HG03520 (cell line): Measurements from ENCODE around the gene UBE2I.
"Not testable (repeated sequence)": the region's sequence is repeated elsewhere in the genome, so short reads cannot be mapped to it uniquely, and the experiment has no call there.

Source experiments
- ATAC-seq: cut with Tn5 transposase; IDR thresholded peaks from one replicate; pipeline ENCODE4 v1.9.1; 2021; ENCODE audit warnings: mild to moderate bottlenecking, moderate library complexity; ENCODE audit not compliant: unreplicated experiment

UBE2I gene

DNA sequence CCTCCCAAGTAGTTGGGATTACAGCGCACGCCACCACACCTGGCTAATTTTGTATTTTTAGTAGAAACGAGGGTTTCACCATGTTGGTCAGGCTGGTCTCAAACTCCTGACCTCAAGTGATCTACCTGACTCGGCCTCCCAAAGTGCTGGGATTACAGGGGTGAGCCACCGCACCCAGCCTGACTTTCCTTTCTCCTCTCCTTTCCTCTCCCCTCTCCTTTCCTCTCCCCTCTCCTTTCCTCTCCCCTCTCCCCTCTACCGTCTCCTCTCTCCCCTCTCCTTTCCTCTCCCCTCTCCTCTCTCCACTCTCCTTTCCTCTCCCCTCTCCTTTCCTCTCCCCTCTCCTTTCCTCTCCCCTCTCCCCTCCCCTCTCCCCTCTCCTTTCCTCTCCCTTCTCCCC, 17.2 kb upstream of the UBE2I start:
- ATAC-seq: not testable (repeated sequence)

DNA sequence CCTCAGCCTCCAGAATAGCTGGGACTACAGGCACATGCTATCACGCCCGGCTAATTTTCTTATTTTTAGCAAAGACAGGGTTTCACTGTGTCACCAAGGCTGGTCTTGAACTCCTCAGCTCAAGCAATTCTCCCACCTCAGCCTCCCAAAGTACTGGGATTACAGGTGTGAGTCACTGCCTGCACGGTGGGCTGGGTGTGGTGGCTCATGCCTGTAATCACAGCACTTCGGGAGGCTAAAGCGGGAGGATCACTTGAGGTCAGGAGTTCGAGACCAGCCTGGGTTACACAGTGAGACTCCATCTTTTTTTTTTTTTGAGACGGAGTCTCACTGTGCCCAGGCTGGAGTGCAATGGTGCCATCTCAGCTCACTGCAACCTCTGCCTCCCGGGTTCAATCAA, 16.6 kb upstream of the UBE2I start:
- ATAC-seq: not testable (repeated sequence)

DNA sequence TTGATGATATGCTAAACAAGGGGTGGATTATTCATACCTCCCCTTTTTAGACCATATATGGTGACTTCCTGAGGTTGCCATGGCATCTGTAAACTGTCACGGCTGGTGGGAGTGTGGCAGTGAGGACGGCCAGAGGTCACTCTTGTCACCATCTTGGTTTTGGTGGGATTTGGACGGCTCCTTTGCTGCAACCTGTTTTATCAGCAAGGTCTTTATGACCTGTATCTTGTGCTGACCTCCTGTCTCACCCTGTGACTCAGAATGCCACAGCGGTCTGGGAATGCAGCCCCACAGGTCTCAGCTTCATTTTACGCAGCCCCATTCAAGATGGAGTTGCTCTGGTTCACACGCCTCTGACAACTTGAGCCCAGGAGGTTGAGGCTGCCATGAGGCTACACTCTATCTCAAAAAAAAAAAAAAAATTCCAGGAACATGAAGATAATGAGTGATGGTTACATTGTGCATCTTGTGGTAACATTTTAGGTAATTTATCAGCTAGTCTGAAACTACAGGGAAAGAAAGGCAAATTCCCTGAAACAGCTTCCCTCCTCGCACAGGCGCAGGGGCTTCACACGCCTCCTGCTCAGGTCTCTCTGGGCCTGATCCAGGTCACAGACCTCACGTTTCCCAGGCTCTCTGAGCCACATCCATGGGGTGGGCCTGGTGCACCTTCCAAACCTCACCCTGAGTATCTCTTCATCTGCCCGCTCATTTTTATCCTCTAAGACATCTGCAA, 15.3 kb upstream of the UBE2I start:
- no peak for ATAC-seq

DNA sequence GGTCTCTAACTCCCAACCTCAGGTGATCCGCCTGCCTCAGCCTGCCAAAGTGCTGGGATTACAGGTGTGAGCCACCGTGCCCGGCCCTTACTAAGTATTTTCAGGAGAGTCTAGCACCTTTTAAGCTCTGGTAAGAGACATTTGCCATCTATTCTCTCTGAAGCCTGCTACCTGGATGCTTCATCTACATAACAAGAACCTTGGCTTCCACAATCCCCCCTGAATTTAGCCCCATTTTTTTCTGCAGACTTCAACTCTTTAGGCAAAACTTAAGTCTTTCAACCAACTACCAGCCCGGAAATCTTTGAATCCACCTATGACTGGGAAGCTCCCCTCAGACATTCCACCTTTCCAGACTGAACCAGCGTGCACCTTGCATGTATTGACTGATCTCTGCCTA, 14.0 kb upstream of the UBE2I start:
- no peak for ATAC-seq

DNA sequence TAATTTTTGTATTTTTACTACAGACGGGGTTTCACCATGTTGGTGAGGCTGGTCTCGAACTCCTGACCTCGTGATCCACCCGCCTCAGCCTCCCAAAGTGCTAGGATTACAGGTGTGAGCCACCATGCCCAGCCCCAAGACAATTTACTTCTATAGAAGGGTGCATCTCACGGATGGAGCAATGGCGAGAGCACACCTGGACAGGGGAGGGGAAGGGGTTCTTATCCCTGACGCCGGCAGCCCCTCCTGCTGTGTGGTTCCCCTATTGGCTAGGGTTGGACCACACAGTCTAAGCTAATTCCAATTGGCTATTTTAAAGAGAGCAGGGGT, 12.8 kb upstream of the UBE2I start:
- not testable (repeated sequence) for ATAC-seq

DNA sequence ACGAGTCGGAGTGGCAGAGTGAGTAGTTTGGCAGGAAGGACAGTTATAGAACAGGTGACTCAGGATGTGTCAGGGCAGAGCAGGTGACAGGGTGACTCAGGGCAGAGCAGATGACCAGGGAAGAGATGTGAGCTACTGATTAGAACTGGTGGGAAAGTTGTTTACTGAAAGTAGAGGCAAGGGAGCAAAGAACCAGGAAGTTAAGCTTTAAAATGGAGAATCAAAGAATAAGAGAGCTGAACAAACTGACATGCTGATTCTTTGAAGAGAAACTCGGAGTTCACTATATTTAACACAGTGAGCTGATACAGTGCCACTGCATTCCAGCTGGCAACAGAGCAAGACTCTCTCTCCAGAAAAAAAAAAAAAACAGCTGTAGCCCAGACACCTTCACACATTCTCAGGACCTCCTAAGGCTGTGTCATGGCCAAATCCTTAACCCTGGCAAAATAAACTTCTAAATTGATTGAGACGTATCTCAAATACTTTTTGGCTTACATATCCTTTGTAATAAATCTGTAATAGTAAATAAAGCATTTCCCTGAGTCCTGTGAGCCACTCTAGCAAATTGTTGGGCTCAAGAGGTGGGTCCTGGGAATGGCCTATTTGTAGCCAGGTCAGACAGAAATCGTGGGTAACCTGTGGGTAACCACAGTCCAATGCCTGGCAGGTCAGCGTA, 12.3 kb upstream of the UBE2I start:
- no peak for ATAC-seq

DNA sequence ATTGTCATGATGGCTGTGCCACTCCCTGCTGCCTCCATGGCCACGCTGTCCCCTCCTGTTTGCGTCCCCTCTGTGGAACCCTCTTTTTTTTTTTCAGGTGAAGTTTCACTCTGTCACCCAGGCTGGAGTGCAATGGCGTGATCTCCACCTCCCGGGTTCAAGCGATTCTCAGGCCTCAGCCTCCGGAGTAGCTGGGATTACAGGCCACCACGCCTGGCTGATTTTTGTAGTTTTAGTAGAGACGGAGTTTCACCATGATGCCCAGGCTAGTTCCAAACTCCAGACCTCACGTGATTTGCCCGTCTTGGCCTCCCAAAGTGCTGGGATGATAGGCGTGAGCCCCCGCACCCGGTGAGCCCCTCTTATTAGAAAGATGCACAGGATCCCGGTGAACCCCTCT, 11.0 kb upstream of the UBE2I start:
- no peak for ATAC-seq

DNA sequence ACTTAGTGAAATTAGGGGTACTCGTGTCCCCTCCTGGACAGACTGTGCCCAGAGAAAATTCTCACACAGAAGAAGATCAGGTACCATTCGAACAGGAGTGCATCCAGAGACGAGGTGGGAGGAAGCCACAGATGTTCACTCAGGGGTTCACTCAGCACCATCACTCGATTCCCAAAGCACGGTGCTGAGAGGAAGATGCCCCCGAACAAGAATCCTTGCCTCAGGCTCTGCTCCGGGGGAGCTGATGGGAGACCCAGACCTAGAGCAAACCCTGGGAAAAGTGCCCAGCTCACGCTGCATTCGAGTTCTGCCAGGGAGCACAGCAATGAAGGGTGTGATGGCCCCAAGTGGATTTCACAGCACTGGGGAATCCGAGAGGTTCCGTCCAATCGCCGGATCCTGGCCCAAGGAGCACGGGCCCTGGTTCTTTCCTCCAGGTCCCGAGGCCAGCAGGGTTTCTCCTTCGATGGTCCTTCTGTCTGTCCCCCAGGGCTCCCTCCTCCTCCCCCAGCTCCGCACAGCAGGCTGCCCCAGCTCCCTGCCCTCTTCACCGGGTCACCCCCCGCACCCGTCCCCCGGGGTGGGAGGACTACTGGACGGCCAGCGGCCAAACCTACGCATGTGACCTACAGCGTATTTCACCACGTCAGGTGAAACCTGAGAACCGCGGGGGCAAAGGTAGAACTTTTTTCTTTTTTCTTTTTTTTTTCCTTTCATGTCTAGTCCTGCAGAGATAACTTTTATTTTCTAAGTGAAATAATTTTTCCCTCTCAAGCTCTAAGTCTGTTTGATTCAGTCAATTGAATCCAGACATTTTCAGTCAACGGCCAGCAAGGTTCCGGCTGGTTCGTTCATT, 10.2 kb upstream of the UBE2I start:
- no peak for ATAC-seq

DNA sequence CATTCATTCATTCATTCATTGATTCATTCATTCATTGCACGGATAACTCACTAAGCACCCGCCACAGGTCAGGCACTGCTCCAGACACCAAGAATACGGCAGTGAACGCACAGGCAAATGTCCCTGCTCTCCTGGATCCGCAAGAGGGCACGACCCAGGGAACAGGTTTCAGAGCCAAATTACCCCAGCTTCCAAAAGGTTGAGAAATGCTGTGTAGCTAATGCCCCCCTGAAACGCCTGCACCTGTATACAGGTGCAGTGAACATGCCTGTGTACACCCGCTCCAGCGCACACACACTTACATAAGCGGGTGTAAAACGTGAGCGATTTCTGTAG, 9.6 kb upstream of the UBE2I start:
- ATAC-seq: no peak

DNA sequence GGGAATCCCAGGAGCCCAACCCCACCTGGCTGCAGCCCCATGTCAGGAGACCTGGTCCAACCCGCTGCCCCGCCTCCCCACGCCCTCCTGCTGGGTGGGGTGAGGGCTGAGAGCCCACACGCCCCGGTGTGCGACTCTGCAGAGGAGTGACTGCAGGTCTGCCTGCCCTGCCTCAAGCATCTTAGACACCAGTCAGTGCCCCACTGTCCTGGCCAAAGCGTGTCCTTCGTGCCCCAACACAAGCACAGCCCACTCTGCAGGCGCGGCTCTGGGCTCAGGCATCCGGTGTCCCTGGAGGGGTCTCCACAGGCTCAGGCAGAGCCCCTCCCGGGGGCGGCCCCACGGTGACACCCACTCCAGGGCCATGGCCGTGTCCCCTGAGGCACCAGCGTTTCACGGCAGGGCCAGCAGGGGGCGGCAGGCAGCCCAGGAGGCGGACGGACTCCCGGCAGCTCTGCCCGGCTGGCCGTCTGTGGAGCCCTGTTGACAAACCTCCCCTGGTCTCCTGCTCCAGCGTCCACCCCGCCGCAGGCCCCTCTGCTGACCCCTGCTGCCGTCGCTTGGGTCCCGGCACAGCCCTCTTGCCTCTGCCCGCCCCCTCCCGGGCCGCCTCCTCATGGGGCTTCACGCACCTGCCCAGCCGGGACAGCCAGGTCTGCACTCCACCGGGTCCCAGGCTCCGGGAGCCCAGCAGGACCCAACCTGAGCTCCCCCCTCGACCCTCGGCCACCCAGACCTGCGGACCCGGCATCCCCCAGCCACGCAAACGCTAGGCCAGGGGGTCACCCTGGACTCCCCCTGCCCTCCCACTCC, 8.6 kb upstream of the UBE2I start:
- ATAC-seq: no peak

DNA sequence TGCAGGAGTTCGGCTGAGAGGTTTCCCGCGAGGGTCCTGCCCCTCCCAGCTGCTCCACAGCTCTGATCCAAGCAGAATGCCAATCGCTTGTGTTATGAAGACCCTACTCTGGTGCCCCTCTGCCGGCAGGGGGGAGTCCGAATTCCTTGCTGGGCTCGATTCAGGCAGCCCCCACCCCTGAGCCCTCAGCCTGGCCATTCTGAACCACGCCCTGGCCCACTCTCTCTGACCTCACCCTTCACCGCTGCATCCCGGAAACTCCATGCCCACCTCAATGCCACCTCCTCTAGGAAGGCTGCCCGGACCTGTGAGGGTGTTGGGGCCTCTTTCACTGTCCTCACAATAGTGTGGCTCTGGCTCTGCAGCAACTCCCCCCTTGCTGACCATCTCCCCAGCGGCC, 7.9 kb upstream of the UBE2I start:
- ATAC-seq: no peak

DNA sequence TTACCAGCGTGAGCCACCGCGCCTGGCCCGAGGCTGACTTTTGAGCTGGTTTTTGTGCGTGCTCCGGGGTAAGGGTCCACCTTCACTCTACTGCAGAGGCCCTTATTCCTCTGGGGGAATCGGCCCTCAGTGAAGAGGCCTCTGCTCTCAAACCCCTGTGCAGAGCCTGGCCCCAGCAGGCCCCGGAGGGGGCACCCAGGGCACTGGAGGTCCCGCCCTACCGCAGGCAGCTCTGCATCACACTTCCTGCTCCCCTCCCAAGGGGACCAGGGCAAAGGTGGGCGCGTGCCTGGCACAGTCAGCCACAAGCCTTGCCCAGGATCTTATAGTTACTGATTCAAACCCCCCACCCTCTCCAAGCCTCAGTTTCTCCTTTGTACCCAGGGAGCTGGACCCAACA, 3.6 kb upstream of the UBE2I start:
- no peak for ATAC-seq

DNA sequence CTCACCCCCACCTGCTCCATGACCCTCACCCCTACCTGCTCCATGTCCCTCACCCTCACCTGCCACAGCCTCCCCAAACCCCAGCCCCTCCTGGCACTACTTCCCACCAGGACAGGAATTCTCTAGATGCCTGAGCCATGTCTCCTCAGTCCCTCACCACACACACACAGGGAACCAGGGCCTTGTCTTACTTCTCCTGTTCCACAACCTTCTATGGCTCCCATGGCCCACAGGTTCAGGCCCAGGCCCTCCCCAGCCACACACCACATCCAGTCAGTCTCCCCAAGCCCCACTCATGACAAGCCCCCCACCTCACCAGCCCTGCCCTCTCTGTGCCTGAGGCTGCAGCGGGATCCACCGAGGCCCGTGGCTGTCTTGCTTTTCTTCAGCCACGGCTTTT, 3.1 kb upstream of the UBE2I start:
- no peak for ATAC-seq

DNA sequence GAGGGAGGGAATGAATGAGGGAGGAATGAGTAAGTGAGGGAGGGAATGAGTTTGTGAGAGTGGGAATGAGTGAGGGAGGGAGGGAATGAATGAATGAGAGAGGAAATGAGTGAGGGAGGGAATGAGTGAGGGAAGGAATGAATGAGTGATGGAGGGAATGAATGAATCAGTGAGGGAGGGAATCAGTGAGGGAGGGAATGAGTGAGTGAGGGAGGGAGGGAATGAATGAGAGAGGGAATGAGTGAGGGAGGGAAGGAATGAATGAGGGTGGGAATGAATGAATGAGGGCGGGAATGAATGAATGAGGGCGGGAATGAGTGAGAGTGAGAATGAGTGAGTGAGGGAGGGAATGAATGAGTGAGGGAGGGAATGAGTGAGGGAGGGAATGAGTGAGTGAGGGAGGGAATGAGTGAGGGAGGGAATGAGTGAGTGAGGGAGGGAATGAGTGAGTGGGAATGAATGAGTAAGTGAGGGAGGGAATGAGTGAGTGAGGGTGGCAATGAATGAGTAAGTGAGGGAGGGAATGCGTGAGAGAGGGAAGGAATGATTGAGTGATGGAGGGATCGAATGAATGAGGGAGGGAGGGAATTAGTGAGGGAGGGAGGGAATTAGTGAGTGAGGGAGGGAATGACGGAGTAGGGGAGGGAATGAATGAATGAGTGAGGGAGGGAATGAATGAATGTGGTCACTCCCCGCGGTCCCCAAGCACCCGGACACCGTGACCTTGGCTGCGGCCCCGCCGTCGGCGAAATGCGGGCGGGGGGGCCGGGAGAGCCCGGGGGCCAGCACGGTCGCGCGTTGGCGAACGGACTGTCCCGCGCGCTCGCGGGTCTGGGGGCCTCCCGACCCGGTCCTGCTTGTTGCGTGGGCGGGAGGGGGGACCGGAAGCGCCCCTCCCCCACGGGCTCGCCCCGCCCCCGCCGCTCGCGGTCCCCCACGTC, 1.1 kb upstream of the UBE2I start:
- ATAC-seq: peak; percentile 16

DNA sequence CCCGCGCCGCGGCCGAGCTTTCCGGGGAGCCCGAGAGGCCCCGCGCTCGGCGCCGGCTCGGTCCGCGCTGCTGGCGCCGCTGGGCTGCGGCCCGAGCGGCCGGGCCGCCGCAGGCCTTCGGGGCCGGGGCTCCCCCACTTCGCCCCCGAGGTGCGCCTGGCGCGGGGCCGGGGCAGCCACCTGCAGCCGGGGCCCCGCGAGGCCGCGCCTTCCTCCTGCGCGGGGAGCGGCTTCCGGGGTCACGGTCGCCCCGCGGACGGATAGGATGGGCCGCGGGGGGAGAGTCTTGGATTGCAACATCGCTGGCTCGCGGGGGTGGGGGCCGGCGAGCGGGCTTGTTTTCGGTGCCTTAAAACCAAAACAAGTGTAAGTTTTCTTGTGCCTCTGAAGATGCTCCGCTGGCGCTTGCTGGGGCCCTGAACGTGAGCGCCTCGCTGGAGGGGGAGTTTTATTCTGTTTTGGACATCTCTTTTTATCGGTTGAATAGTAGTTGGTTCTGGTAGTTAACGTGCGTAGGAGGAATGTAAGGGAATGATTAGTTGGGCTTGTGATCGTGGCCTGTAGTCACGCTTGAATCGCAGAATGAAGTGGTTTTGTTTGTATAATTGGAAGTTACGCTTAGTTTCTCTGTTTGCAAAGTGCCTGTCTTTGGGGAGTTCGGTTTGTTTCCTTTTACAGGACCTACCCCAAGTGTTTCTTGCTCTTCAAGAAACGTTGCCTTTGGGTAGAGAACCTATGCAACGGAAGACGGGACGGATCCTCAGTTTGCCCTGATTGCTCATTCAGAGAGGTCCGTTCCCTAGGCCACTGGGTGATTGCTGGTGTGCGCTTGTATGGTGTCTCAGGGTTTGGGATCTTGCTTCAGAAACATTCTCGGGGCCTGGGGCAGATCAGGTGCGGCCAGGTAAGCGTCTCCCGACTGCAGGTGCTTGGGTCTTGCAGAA, 724 bp downstream of the UBE2I start:
- ATAC-seq: peak; percentile 13

DNA sequence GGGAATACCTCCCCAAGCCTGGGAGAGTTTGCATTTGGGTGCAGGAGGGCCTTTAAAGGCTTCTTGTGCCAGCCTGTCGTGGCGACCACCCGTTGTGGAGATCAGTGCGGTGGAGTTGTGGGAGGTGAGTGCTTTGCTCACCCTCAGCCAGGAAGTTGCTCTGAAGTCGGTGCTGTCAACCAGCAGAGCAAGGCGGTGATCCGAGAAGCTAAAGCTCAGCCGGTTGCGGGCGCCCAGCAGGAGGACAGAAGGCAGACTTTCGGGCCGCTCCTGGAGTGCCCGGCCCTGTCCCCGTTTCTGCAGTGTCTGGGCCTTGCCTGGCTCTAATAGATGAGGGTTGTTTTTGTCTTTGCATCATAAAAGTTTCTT, 1.4 kb downstream of the UBE2I start:
- ATAC-seq: no peak

DNA sequence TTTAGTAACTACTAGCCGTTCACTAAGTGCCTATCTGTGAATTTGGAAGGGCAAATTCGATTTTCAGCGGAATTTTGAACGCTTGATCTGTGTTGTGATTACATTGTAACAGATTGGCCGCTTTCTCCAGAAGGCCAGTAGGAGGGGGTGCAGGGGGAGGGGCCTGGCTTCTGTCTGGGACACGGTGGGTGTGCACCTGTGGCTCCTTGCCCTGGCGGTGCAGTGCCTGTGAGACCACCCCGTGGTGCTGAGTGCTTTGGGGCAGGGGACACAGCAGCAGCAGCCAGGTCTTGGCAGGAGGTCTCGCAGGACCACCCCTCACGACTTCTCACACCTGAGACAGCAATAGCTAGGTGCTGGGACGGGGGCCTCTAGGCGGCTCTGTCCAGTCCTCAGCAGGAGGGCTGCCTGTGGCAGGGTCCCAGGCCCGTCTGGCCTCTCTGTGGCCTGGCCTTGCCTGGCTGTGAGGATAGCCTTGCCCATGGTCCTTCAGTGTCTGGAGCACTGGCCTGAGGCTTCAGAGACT, 1.8 kb downstream of the UBE2I start:
- no peak for ATAC-seq

DNA sequence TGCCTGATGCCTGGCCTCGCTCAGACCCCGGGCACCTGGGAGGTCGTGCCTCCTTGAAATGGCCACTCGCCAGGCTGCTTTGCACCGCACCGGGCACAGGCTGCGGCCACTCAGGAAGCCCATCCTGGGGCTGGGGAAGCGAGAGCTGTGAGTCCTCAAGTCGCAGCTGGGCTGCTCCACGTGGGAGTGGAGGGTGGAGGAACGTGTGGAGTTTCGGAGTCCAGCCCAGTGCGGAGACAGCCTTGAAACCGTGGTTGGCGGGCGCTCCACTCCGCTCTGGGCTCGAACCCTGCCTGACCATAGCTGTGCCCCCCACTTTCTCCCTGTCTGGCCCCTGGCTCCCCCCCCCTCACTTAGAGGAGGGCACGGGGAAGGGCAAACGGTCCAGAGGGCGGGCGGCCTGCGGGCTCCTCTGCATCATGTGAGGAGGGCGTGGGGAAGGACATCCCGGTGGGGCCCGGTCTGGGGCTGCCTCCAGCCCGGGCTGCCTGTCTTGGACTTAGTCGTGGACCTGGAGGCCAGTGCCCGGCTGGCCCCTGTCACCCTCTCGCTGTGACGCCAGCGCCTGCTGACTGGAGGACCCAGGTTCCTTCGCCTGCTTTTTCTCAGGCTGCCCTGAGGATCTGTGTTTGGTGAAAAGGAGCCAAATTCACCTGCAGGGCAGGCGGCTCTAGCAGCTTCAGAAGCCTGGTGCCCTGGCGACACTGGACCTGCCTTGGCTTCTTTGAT, 2.5 kb downstream of the UBE2I start:
- ATAC-seq: no peak
